Left lung (tissue), 10 donors: ENCODE measurements around the gene TUBGCP6. TPM values are rescaled to one million over a fixed set of nuclear protein-coding genes. Genes with fewer than 3 reads are reported as not detected.

Experiments
- ATAC-seq: fragments of 200-7000 bp; cut with Tn5 transposase; one replicate; pipeline ENCODE4 v1.9.1; 2020; ENCODE audit warnings: moderate library complexity
- DNase-seq, 4 donors: peaks; one replicate each; pipeline ENCODE4 v3.0.0-alpha.2; 2013 to 2020
- H3K27ac ChIP-seq, 2 donors: fragments of 200-600 bp; sonication (generic) in 1 of 2; one replicate each; pipeline versions ENCODE4 v1.5.0 to v1.8.0; 2020 to 2021
- H3K27me3 ChIP-seq, 2 donors: fragments of 200-600 bp; sonication (generic) in 1 of 2; one replicate each; pipeline versions ENCODE4 v1.5.0 to v1.8.0; 2020 to 2021
- H3K36me3 ChIP-seq, 2 donors: fragments of 200-600 bp; sonication (generic) in 1 of 2; one replicate each; pipeline versions ENCODE4 v1.5.0 to v1.8.0; 2020 to 2021
- H3K4me1 ChIP-seq, 2 donors: fragments of 200-600 bp; one replicate each; pipeline ENCODE4 v1.8.0; 2021
- H3K4me3 ChIP-seq, 2 donors: fragments of 200-600 bp; sonication (generic) in 1 of 2; one replicate each; pipeline versions ENCODE4 v1.5.0 to v1.8.0; 2020 to 2021; ENCODE audit warnings: mild to moderate bottlenecking in 1 of 2
- H3K9me3 ChIP-seq, 2 donors: fragments of 200-600 bp; sonication (generic) in 1 of 2; one replicate each; pipeline versions ENCODE4 v1.5.0 to v1.8.0; 2020 to 2021
- intact Hi-C, 2 donors: fragments of 100-400 bp; cut with DNase I; formaldehyde crosslinking; loops; one replicate each; pipeline versions ENCODE4 v1.11.2 to v1.14.2; 2022
- polyA plus RNA-seq, 6 donors: library from polyadenylated mRNA; unstranded; fragments of 120-200 nt; gene quantifications; one replicate each; pipeline ENCODE4 v1.2.1, GENCODE V29; 2013; ENCODE audit not compliant: insufficient read length in 6 of 6
- total RNA-seq, 2 donors: library from RNA; stranded (reverse); fragmentation: NEBNext Ultra II Directional; extraction: Animal tissue kit (Norgen Biotek cat#: 25700); gene quantifications; one replicate each; pipeline ENCODE4 v1.2.1, GENCODE V29; 2021
- TF ChIP-seq, protein P1 (sequence below), 2 donors: fragments of 200-600 bp; sonication (generic) in 1 of 2; IDR thresholded peaks; one replicate each; pipeline versions ENCODE4 v1.5.0 to v1.8.0; 2021; ENCODE audit warnings: antibody characterized with exemption in 2 of 2
- donor health status: DM: no; HTN: yes; CAD: no.
- donor health status: DM: no; HTN: no; CAD: no.

TUBGCP6 gene
- total and polyA plus RNA-seq, 8 donors = 37.2 to 50.1 (median 42.7) TPM

- H3K9me3 ChIP-seq = no peaks in the 10 kb centered on the region
- peaks cover 0 to 34% of the 10 kb centered on the region in 2 donors for H3K36me3 ChIP-seq
- ATAC-seq = peak; percentile 19
- no peak for DNase-seq
- H3K4me1 ChIP-seq = peaks cover 38 to 56% of the 10 kb centered on the region in 2 donors
- TF ChIP-seq, protein P1, sequence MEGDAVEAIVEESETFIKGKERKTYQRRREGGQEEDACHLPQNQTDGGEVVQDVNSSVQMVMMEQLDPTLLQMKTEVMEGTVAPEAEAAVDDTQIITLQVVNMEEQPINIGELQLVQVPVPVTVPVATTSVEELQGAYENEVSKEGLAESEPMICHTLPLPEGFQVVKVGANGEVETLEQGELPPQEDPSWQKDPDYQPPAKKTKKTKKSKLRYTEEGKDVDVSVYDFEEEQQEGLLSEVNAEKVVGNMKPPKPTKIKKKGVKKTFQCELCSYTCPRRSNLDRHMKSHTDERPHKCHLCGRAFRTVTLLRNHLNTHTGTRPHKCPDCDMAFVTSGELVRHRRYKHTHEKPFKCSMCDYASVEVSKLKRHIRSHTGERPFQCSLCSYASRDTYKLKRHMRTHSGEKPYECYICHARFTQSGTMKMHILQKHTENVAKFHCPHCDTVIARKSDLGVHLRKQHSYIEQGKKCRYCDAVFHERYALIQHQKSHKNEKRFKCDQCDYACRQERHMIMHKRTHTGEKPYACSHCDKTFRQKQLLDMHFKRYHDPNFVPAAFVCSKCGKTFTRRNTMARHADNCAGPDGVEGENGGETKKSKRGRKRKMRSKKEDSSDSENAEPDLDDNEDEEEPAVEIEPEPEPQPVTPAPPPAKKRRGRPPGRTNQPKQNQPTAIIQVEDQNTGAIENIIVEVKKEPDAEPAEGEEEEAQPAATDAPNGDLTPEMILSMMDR (IDR thresholded peaks at IDR 0.05) = no peak
- peak overlapping the region; percentile 82 to 85 for H3K27ac ChIP-seq
- intact Hi-C loops = no loop called here
- H3K4me3 ChIP-seq = peak overlapping the region; percentile 5 to 29
- H3K27me3 ChIP-seq = peaks cover 0 to 24% of the 10 kb centered on the region in 2 donors
Observed at GRCh38 chr22:50292643-50293440, 48.0 kb upstream of the TUBGCP6 start.

DNA sequence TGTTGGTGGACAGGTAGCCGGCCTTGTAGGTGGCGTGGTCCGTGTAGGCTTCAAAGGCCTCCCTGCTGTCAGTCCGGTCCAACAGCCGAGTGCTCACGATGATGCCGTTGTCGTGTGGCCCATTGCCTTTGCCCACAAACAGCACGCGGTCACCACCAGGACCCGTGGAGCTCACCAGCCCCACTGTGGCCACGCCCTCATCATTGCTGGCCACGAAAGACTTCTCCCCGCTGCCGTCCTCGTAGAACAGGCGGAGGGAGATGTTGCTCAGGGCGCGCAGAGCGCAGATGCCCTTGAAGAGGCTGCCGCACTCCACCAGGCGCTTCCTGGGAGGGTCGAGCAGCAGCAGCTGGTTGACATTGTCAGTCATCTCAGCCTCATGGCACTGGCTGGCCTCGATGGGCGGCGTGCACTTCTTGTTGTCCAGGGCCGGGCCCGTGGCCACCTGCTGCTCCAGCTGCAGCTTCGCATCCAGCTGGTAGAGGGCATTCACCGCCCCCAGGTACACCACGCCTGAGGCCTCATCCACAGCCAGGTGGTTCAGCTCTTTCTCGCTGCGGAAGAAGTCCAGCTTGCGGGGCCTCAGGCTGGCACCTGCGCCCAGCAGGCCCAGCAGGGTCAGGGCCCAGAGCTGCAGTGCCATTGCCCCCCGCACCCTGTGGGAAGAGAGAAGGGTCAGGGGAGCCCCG, 45.3 kb upstream of the TUBGCP6 start:
- intact Hi-C loops = no loop called here
- H3K36me3 ChIP-seq = peaks cover 0 to 57% of the 10 kb centered on the region in 2 donors
- DNase-seq = no peak

DNA sequence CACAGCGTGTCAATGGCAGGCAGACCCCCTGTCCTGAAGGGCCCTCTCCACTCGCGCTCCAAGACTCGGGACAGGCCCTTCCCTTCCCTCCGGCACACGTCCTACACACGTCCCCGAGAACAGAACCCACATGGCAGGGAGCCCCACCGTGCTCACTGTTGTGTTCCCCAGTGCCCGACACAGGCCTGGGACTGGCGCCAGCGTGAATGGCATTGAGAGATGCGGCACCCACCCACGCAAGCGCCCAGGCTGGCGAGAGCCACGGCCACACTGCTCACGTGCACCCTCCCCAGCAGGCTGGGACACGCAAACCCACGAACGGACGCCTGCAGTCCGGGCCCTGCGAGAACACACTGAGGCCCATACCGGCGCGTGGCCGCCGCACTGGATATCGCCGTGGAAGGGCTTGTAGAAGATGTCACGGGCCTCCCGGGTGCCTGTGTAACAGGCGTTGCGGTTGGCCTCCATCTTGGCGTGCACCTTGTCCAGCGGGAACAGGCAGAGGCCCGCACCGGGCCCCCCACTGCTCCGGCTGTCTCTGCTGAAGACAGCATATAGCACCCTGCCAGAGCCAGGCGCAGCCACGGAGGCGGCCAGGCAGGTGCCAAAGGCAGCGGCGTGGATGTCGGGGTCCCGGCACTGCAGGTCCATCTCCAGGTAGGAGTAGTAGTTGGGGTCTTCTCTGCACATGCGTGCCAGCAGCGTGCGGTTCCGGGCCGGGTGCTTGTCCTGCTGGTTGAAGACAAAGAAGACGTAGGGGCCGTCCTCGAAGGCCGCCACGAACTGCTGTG, 44.5 kb upstream of the TUBGCP6 start:
- intact Hi-C loops = no loop called here
- H3K4me3 ChIP-seq = no peak overlapping the region
- TF ChIP-seq, protein P1 (IDR thresholded peaks at IDR 0.05) = no peak
- peaks cover 0 to 24% of the 10 kb centered on the region in 2 donors for H3K27me3 ChIP-seq
- H3K36me3 ChIP-seq = peaks cover 0 to 64% of the 10 kb centered on the region in 2 donors
- DNase-seq (no peak), ATAC-seq (no peak)
- peaks cover 21 to 29% of the 10 kb centered on the region in 2 donors for H3K4me1 ChIP-seq
- H3K27ac ChIP-seq = no peak overlapping the region
- H3K9me3 ChIP-seq = no peaks in the 10 kb centered on the region

More for the DNA sequence above, 45.3 kb upstream of the TUBGCP6 start:
- Histone ChIP-seq H3K4me3 (no peak overlapping the region), H3K9me3 (no peaks in the 10 kb centered on the region), H3K4me1 (peaks cover 27 to 35% of the 10 kb centered on the region in 2 donors), H3K27me3 (peaks cover 0 to 24% of the 10 kb centered on the region in 2 donors), H3K27ac (no peak overlapping the region)
- ATAC-seq = no peak
- TF ChIP-seq, protein P1 (IDR thresholded peaks at IDR 0.05) = no peak

- Histone ChIP-seq H3K27ac (no peak overlapping the region), H3K36me3 (peaks cover 0 to 80% of the 10 kb centered on the region in 2 donors), H3K9me3 (no peaks in the 10 kb centered on the region), H3K27me3 (peaks cover 0 to 10% of the 10 kb centered on the region in 2 donors), H3K4me1 (peaks cover 6 to 13% of the 10 kb centered on the region in 2 donors), H3K4me3 (no peak overlapping the region)
- intact Hi-C loops = no loop called here
- ATAC-seq (no peak), DNase-seq (no peak)
- TF ChIP-seq, protein P1 (IDR thresholded peaks at IDR 0.05) = no peak
Observed at GRCh38 chr22:50287731-50288130, 42.9 kb upstream of the TUBGCP6 start.
